HepG2 (cell line): ENCODE results near the gene NAA30. TPM values are rescaled to one million over a fixed set of nuclear protein-coding genes. Genes with fewer than 3 reads are reported as not detected.

Experiments used
- ATAC-seq: fragments of 200-7000 bp; cut with Tn5 transposase; 3 replicates; pipeline ENCODE4 v1.9.1; 2020; ENCODE audit warnings: mild to moderate bottlenecking, moderate library complexity
- BruUV-seq: library from RNA; stranded (reverse); fragments of 400-500 nt; replicated peaks from 2 replicates; lab custom pipeline; 2021; lab: Mats Ljungman, UMichigan
- CTCF ChIA-PET: fragments of 300-600 bp; formaldehyde crosslinking; extraction: SDS; loops from one replicate; lab custom pipeline; 2021; ENCODE audit warnings: low total read pairs, inconsistent platforms, low intra/inter-chr PET ratio; lab: Yijun Ruan, JAX
- POLR2A ChIA-PET: fragments of 350-600 bp; sonication (Branson Sonifier 250); formaldehyde crosslinking; loops from one replicate; lab custom pipeline; 2020; ENCODE audit warnings: antibody characterized with exemption, inconsistent platforms; lab: Yijun Ruan, JAX
- DNase-seq: peaks from one replicate; pipeline ENCODE4 v3.0.0-alpha.2; 2015; ENCODE audit warnings: low spot score
- FAIRE-seq: peaks from 3 replicates; lab custom pipeline; 2011; peaks lifted over from hg19 to GRCh38; lab: Jason Lieb, UNC
- H2AFZ ChIP-seq: one replicate; pipeline ENCODE4 v1.6.1; 2011; ENCODE audit warnings: low read length, inconsistent platforms
- H3K27ac ChIP-seq: fragments of 300-600 bp; 3 replicates; pipeline ENCODE4 v1.8.0; 2011; ENCODE audit warnings: mixed run types, mild to moderate bottlenecking, mixed read lengths, low read length, inconsistent platforms; ENCODE audit not compliant: insufficient read depth; ENCODE audit errors: extremely low read length
- H3K27me3 ChIP-seq, 2 experiments: fragments of 200-600 bp in 1 of 2; 2 replicates in 1 of 2; 3 replicates in 1 of 2; pipeline versions ENCODE4 v1.6.0 to v1.8.0; 2011; ENCODE audit warnings: low read length in 2 of 2, mild to moderate bottlenecking in 2 of 2, moderate library complexity in 2 of 2, inconsistent platforms in 1 of 2; ENCODE audit not compliant: insufficient read depth in 2 of 2, control insufficient read depth in 1 of 2
- H3K36me3 ChIP-seq, 2 experiments: fragments of 200-600 bp in 1 of 2; replicated peaks in 1 of 2; 2 replicates in 1 of 2; 3 replicates in 1 of 2; pipeline versions ENCODE4 v1.5.1 to v1.8.0; 2011; ENCODE audit warnings: low read length in 2 of 2, inconsistent platforms in 1 of 2; ENCODE audit not compliant: insufficient read depth in 2 of 2, control insufficient read depth in 1 of 2
- H3K4me1 ChIP-seq: 2 replicates; pipeline ENCODE4 v1.5.1; 2012; ENCODE audit warnings: low read length, inconsistent platforms; ENCODE audit not compliant: insufficient read depth
- H3K4me2 ChIP-seq: 2 replicates; pipeline ENCODE4 v1.6.0; 2011; ENCODE audit warnings: low read depth, low read length, inconsistent platforms
- H3K4me3 ChIP-seq, 3 experiments: fragments of 200-600 bp in 1 of 3; sonication (generic), shearing (Covaris generic) in 1 of 3; replicated peaks in 1 of 3; 2 replicates each; pipeline ENCODE4 v1.5.1; 2011 to 2016; ENCODE audit warnings: low read length in 3 of 3, inconsistent platforms in 2 of 3, low read depth in 2 of 3, mild to moderate bottlenecking in 2 of 3, control low read depth in 1 of 3, mixed read lengths in 1 of 3; ENCODE audit not compliant: insufficient read depth in 1 of 3
- H3K79me2 ChIP-seq: one replicate; pipeline ENCODE4 v1.6.1; 2011; ENCODE audit warnings: low read length, inconsistent platforms; ENCODE audit not compliant: insufficient read depth
- H3K9ac ChIP-seq: 2 replicates; pipeline ENCODE4 v1.6.0; 2011; ENCODE audit warnings: mild to moderate bottlenecking, low read depth, low read length, inconsistent platforms; ENCODE audit not compliant: insufficient read depth
- H3K9me3 ChIP-seq: 2 replicates; pipeline ENCODE4 v1.5.1; 2012; ENCODE audit warnings: mild to moderate bottlenecking, low read length
- H4K20me1 ChIP-seq: 2 replicates; pipeline ENCODE4 v1.6.0; 2011; ENCODE audit warnings: inconsistent platforms, mild to moderate bottlenecking, low read length, moderate library complexity; ENCODE audit not compliant: insufficient read depth
- DNMT3B ChIP-seq: conservative IDR thresholded peaks from 2 replicates; pipeline ENCODE4 v1.6.1; 2016; ENCODE audit warnings: missing biosample characterization, control low read depth
- KLF13 ChIP-seq: sonication (generic); formaldehyde crosslinking; IDR thresholded peaks from 2 replicates; pipeline ENCODE4 v1.4.0; 2020; ENCODE audit warnings: mild to moderate bottlenecking, missing genetic modification reagents
- RFX1 ChIP-seq: fragments of 450-650 bp; IDR thresholded peaks from 2 replicates; pipeline ENCODE4 v1.6.1; 2017
- U2AF1 ChIP-seq: fragments of 200-400 bp; formaldehyde crosslinking; optimal IDR thresholded peaks from 2 replicates; pipeline ENCODE3; 2017; ENCODE audit warnings: mild to moderate bottlenecking, low read depth, low read length
- ZNF10 ChIP-seq: sonication (generic); formaldehyde crosslinking; IDR thresholded peaks from 2 replicates; pipeline ENCODE4 v1.4.0; 2020; ENCODE audit warnings: mild to moderate bottlenecking, low read depth, missing genetic modification reagents, borderline replicate concordance
- ZNF672 ChIP-seq: sonication (generic); formaldehyde crosslinking; IDR thresholded peaks from 2 replicates; pipeline ENCODE4 v1.8.1; 2022; ENCODE audit warnings: missing genetic modification reagents
- WGBS: methylation state at CpG from one replicate; pipeline ENCODE4 v1.1.6; 2017; ENCODE audit warnings: low lambda C conversion rate; 5-methylcytosine and 5-hydroxymethylcytosine counted together
- in situ Hi-C: cut with HindIII; loops from 2 replicates; pipeline ENCODE4 v1.10.0; 2017; ENCODE audit warnings: low pct_unique_long_range_greater_than_20kb; ENCODE audit not compliant: extremely low pct_ligation_motif_present
- intact Hi-C: fragments of 100-400 bp; cut with micrococcal nuclease; formaldehyde crosslinking; loops from one replicate; pipeline ENCODE4 v1.10.0; 2022; ENCODE audit not compliant: unreplicated experiment
- polyA plus RNA-seq, 8 experiments: library from polyadenylated mRNA; depleted of rRNA in 3 of 8; stranded (reverse) in 7 of 8; unstranded in 1 of 8; fragments of >200 nt; fragmentation: Illumina TruSeq in 4 of 8; extraction: Trizol in 4 of 8; gene quantifications; 2 replicates each; pipeline versions ENCODE4 v1.2.1 to v1.2.3, GENCODE V29; 2011 to 2016; ENCODE audit warnings: low read depth in 4 of 8, missing spikeins in 1 of 8, mixed read lengths in 1 of 8; ENCODE audit not compliant: insufficient read depth in 1 of 8
- total RNA-seq, 5 experiments: library from RNA; depleted of rRNA; stranded (reverse); fragments of >200 nt; fragmentation: Illumina TruSeq; extraction: Trizol; gene quantifications; 2 replicates each; pipeline ENCODE4 v1.2.3, GENCODE V29; 2016; ENCODE audit warnings: low read depth in 1 of 5
- TF ChIP-seq, protein P1 (sequence below): sonication (generic); formaldehyde crosslinking; IDR thresholded peaks from 2 replicates; pipeline ENCODE4 v1.5.1; 2020; ENCODE audit warnings: mild to moderate bottlenecking, missing genetic modification reagents, moderate library complexity
- TF ChIP-seq, protein P2 (sequence below): sonication (generic); formaldehyde crosslinking; IDR thresholded peaks from 2 replicates; pipeline ENCODE4 v1.5.1; 2020; ENCODE audit warnings: mild to moderate bottlenecking, moderate library complexity, missing genetic modification reagents

The NAA30 gene
- total and polyA plus RNA-seq, 2 of the 13 experiments (the other 11 are each of a cell fraction or from before 2014, with no cell fraction given) = 10.8 to 18.4 TPM

DNA sequence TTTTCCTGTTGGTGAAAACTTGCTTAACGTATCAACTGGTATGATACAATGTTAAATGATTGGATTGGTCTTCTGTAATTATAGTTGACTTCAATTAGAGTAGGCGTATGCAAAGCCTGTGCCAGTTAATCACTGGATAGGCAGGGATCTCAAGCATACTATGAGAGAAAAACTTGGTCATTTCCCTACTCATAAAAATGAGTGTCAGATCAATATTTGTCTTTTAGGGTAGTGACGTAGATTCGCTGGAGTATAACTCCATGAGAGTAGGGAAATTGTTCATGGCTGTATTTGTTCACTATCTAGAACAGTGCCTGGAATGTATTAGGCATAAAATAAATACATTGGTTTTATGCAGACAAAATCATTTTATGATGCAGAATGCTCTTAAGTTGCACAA lies 28.6 kb downstream of the NAA30 start:
- Histone ChIP-seq H3K9me3 (no peaks in the 10 kb centered on the region), H3K27ac (no peak overlapping the region), H3K36me3 (no peaks in the 10 kb centered on the region), H4K20me1 (no peaks in the 10 kb centered on the region), H2AFZ (no peak overlapping the region), H3K79me2 (no peaks in the 10 kb centered on the region), H3K4me2 (no peak overlapping the region), H3K27me3 (no peaks in the 10 kb centered on the region), H3K4me3 (no peak overlapping the region), H3K4me1 (no peaks in the 10 kb centered on the region), H3K9ac (no peak overlapping the region)
- POLR2A ChIA-PET = no interaction called here
- CTCF ChIA-PET = no interaction called here
- DNase-seq (no peak), ATAC-seq (no peak), FAIRE-seq (no peak)
- intact Hi-C loops = no loop called here
- in situ Hi-C loops = no loop called here
- 95% methylated on average over 4 of the region's 4 CpGs for WGBS
- no peak for TF ChIP-seq ZNF10
- no peak for TF ChIP-seq ZNF672
- no peak for TF ChIP-seq DNMT3B (CRISPR knock-in tag)
- TF ChIP-seq, protein P1, sequence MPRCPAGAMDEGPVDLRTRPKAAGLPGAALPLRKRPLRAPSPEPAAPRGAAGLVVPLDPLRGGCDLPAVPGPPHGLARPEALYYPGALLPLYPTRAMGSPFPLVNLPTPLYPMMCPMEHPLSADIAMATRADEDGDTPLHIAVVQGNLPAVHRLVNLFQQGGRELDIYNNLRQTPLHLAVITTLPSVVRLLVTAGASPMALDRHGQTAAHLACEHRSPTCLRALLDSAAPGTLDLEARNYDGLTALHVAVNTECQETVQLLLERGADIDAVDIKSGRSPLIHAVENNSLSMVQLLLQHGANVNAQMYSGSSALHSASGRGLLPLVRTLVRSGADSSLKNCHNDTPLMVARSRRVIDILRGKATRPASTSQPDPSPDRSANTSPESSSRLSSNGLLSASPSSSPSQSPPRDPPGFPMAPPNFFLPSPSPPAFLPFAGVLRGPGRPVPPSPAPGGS (CRISPR knock-in tag) = no peak
- no peak for TF ChIP-seq U2AF1
- no peak for TF ChIP-seq RFX1
- TF ChIP-seq, protein P2, sequence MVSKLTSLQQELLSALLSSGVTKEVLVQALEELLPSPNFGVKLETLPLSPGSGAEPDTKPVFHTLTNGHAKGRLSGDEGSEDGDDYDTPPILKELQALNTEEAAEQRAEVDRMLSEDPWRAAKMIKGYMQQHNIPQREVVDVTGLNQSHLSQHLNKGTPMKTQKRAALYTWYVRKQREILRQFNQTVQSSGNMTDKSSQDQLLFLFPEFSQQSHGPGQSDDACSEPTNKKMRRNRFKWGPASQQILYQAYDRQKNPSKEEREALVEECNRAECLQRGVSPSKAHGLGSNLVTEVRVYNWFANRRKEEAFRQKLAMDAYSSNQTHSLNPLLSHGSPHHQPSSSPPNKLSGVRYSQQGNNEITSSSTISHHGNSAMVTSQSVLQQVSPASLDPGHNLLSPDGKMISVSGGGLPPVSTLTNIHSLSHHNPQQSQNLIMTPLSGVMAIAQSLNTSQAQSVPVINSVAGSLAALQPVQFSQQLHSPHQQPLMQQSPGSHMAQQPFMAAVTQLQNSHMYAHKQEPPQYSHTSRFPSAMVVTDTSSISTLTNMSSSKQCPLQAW (CRISPR knock-in tag) = no peak
- TF ChIP-seq KLF13 (CRISPR knock-in tag) = no peak
- no TSS peak for BruUV-seq
